Panc1 (cell line): ENCODE data around the gene FCHSD2. TPM values are rescaled to one million over a fixed set of nuclear protein-coding genes. Genes with fewer than 3 reads are reported as not detected.

Source experiments
- ATAC-seq: fragments of 200-7000 bp; cut with Tn5 transposase; 2 replicates; pipeline ENCODE4 v1.9.1; 2020; ENCODE audit warnings: mild to moderate bottlenecking, moderate library complexity
- BruUV-seq: library from RNA; stranded (reverse); fragments of 400-500 nt; replicated peaks from 2 replicates; lab custom pipeline; 2021; lab: Mats Ljungman, UMichigan
- CTCF ChIA-PET: fragments of 300-600 bp; sonication (Branson Sonifier 250); formaldehyde crosslinking; loops from one replicate; lab custom pipeline; 2022; ENCODE audit warnings: antibody characterized with exemption; lab: Charles Lee
- POLR2A ChIA-PET: fragments of 300-600 bp; sonication (Branson Sonifier 250); formaldehyde crosslinking; loops from one replicate; lab custom pipeline; 2022; ENCODE audit warnings: antibody characterized with exemption; lab: Charles Lee
- DNase-seq: peaks from one replicate; pipeline ENCODE4 v3.0.0-alpha.2; 2010; ENCODE audit warnings: low read depth, low spot score
- H3K27ac ChIP-seq: 2 replicates; pipeline ENCODE4 v1.5.1; 2011; ENCODE audit warnings: mild to moderate bottlenecking, low read length, inconsistent platforms
- H3K27me3 ChIP-seq: fragments of 200-500 bp; sonication (Bioruptor generic); 2 replicates; pipeline ENCODE4 v1.6.0; 2014; ENCODE audit warnings: low read length, inconsistent platforms; ENCODE audit not compliant: control insufficient read depth, insufficient read depth
- H3K36me3 ChIP-seq: fragments of 200-500 bp; sonication (Bioruptor generic); 2 replicates; pipeline ENCODE4 v1.5.1; 2014; ENCODE audit warnings: inconsistent platforms, mild to moderate bottlenecking, low read length, moderate library complexity; ENCODE audit not compliant: control insufficient read depth, insufficient read depth
- H3K4me1 ChIP-seq: 2 replicates; pipeline ENCODE4 v1.5.1; 2011; ENCODE audit warnings: inconsistent platforms, mild to moderate bottlenecking, low read length, moderate library complexity; ENCODE audit not compliant: control insufficient read depth, insufficient read depth
- H3K4me3 ChIP-seq, 2 experiments: 2 replicates each; pipeline ENCODE4 v1.5.1; 2011 to 2012; ENCODE audit warnings: low read depth in 2 of 2, low read length in 2 of 2, mild to moderate bottlenecking in 2 of 2, inconsistent platforms in 1 of 2, moderate library complexity in 1 of 2
- H3K9me3 ChIP-seq: fragments of 200-500 bp; sonication (Bioruptor generic); 2 replicates; pipeline ENCODE4 v1.5.1; 2014; ENCODE audit warnings: low read depth, mild to moderate bottlenecking, inconsistent platforms, low read length, moderate library complexity; ENCODE audit not compliant: control insufficient read depth, insufficient read depth
- POLR2AphosphoS5 ChIP-seq: IDR thresholded peaks from 2 replicates; pipeline ENCODE4 v1.6.1; 2012; ENCODE audit warnings: mild to moderate bottlenecking, low read depth, low read length, moderate library complexity
- SIN3A ChIP-seq: IDR thresholded peaks from 2 replicates; pipeline ENCODE4 v1.6.1; 2012; ENCODE audit warnings: low read depth, mild to moderate bottlenecking, low read length, moderate library complexity, borderline replicate concordance; ENCODE audit not compliant: insufficient read depth
- TCF7L2 ChIP-seq: IDR thresholded peaks from 2 replicates; pipeline ENCODE4 v1.6.1; 2011; ENCODE audit warnings: mild to moderate bottlenecking, low read depth, low read length, inconsistent platforms
- in situ Hi-C: cut with HindIII; loops from 2 replicates; pipeline ENCODE4 v1.10.0; 2016; ENCODE audit warnings: low sequenced_read_pairs, low pct_unique_long_range_greater_than_20kb
- intact Hi-C: fragments of 100-400 bp; cut with micrococcal nuclease; formaldehyde crosslinking; loops from one replicate; pipeline ENCODE4 v1.10.0; 2022; ENCODE audit not compliant: unreplicated experiment
- total RNA-seq: library from RNA; stranded (reverse); gene quantifications from one replicate; pipeline ENCODE4 v1.2.1, GENCODE V29; 2021; ENCODE audit not compliant: unreplicated experiment
- TF ChIP-seq, protein P1 (sequence below): fragments of 450-650 bp; IDR thresholded peaks from 2 replicates; pipeline ENCODE4 v1.5.1; 2017; ENCODE audit warnings: mild to moderate bottlenecking
- TF ChIP-seq, protein P2 (sequence below), 2 experiments: IDR thresholded peaks; 2 replicates each; pipeline ENCODE4 v1.6.1; 2011 to 2012; ENCODE audit warnings: low read depth in 2 of 2, control low read depth in 1 of 2, low read length in 1 of 2, mild to moderate bottlenecking in 1 of 2, moderate library complexity in 1 of 2; ENCODE audit not compliant: insufficient read depth in 1 of 2

The FCHSD2 gene
- total RNA-seq, 1 experiment from 2014 or later: 31.8 TPM

DNA sequence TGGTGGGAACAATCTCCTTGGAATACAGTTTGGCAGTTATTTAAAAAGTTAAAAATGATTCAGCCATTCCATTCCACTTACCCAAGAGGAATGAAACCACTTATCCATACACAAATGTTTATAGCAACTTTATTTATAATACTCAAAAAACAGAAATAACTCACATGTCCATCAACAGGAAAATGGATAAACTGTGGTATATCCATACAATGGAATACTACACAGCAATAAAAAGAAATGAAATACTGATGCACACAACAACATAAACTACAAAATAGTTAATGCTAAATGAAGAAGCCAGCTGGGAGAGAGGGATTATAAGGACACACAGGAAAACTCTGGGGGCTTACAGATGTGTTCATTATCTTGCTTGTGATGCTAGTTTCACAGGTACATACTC lies 64.7 kb downstream of the FCHSD2 start:
- TF ChIP-seq POLR2AphosphoS5: no peak
- TF ChIP-seq SIN3A: no peak
- no peak for TF ChIP-seq TCF7L2
- TF ChIP-seq, protein P1, sequence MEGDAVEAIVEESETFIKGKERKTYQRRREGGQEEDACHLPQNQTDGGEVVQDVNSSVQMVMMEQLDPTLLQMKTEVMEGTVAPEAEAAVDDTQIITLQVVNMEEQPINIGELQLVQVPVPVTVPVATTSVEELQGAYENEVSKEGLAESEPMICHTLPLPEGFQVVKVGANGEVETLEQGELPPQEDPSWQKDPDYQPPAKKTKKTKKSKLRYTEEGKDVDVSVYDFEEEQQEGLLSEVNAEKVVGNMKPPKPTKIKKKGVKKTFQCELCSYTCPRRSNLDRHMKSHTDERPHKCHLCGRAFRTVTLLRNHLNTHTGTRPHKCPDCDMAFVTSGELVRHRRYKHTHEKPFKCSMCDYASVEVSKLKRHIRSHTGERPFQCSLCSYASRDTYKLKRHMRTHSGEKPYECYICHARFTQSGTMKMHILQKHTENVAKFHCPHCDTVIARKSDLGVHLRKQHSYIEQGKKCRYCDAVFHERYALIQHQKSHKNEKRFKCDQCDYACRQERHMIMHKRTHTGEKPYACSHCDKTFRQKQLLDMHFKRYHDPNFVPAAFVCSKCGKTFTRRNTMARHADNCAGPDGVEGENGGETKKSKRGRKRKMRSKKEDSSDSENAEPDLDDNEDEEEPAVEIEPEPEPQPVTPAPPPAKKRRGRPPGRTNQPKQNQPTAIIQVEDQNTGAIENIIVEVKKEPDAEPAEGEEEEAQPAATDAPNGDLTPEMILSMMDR: no peak
- TF ChIP-seq, protein P2, sequence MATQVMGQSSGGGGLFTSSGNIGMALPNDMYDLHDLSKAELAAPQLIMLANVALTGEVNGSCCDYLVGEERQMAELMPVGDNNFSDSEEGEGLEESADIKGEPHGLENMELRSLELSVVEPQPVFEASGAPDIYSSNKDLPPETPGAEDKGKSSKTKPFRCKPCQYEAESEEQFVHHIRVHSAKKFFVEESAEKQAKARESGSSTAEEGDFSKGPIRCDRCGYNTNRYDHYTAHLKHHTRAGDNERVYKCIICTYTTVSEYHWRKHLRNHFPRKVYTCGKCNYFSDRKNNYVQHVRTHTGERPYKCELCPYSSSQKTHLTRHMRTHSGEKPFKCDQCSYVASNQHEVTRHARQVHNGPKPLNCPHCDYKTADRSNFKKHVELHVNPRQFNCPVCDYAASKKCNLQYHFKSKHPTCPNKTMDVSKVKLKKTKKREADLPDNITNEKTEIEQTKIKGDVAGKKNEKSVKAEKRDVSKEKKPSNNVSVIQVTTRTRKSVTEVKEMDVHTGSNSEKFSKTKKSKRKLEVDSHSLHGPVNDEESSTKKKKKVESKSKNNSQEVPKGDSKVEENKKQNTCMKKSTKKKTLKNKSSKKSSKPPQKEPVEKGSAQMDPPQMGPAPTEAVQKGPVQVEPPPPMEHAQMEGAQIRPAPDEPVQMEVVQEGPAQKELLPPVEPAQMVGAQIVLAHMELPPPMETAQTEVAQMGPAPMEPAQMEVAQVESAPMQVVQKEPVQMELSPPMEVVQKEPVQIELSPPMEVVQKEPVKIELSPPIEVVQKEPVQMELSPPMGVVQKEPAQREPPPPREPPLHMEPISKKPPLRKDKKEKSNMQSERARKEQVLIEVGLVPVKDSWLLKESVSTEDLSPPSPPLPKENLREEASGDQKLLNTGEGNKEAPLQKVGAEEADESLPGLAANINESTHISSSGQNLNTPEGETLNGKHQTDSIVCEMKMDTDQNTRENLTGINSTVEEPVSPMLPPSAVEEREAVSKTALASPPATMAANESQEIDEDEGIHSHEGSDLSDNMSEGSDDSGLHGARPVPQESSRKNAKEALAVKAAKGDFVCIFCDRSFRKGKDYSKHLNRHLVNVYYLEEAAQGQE (IDR thresholded peaks at IDR 0.05; ENCODE audit: insufficient read depth in 1 of 2, low read depth in 2 of 2, low read length in 1 of 2): no peak
- Histone ChIP-seq H3K4me3 (no peak overlapping the region), H3K27me3 (no peaks in the 10 kb centered on the region), H3K27ac (no peak overlapping the region), H3K36me3 (no peaks in the 10 kb centered on the region), H3K9me3 (peaks cover 4% of the 10 kb centered on the region; the same call in 1 of the 2 replicates), H3K4me1 (peaks cover 13% of the 10 kb centered on the region)
- DNase-seq (no peak), ATAC-seq (no peak)
- CTCF ChIA-PET: no interaction called here
- in situ Hi-C loops (no loop called here), intact Hi-C loops (no loop called here)
- POLR2A ChIA-PET: no interaction called here
- BruUV-seq: no TSS peak

DNA sequence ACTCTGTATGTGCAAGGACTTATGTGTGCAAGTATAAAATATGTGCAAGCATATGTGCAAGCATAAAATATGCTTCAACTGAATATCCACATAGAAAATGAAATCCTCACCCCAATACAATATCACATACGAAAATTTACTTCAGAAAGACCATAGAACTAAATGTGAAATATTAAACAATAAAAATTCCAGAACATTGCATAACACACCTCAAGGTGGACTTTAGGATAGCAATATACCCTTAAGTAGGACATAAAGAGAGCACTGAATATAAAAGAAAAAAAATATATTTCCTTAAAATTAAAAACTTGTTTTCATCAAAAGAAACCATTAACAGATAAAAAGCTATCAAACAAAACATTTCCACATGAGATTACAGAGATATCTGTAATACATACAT lies 67.8 kb downstream of the FCHSD2 start:
- TF ChIP-seq POLR2AphosphoS5 (no peak), SIN3A (no peak), TCF7L2 (no peak)
- TF ChIP-seq, protein P2 (IDR thresholded peaks at IDR 0.05; ENCODE audit: insufficient read depth in 1 of 2, low read depth in 2 of 2, low read length in 1 of 2): no peak
- TF ChIP-seq, protein P1: no peak
- DNase-seq (no peak), ATAC-seq (no peak)
- ChIA-PET CTCF (no interaction called here), POLR2A (no interaction called here)
- intact Hi-C loops (no loop called here), in situ Hi-C loops (no loop called here)
- no peak overlapping the region for H3K27ac ChIP-seq
- no peaks in the 10 kb centered on the region for H3K36me3 ChIP-seq
- H3K27me3 ChIP-seq: no peaks in the 10 kb centered on the region
- H3K4me1 ChIP-seq: peaks cover 14% of the 10 kb centered on the region
- no TSS peak for BruUV-seq
- H3K4me3 ChIP-seq: no peak overlapping the region
- H3K9me3 ChIP-seq: peaks cover 4% of the 10 kb centered on the region; the same call in 1 of the 2 replicates
